HepG2 (cell line): ENCODE measurements around the gene COL9A1. TPM values are rescaled to one million over a fixed set of nuclear protein-coding genes. Genes with fewer than 3 reads are reported as not detected.

ENCODE experiments used
- ATAC-seq: fragments of 200-7000 bp; cut with Tn5 transposase; 3 replicates; pipeline ENCODE4 v1.9.1; 2020; ENCODE audit warnings: mild to moderate bottlenecking, moderate library complexity
- BruUV-seq: library from RNA; stranded (reverse); fragments of 400-500 nt; replicated peaks from 2 replicates; lab custom pipeline; 2021; lab: Mats Ljungman, UMichigan
- CTCF ChIA-PET: fragments of 300-600 bp; formaldehyde crosslinking; extraction: SDS; loops from one replicate; lab custom pipeline; 2021; ENCODE audit warnings: low total read pairs, inconsistent platforms, low intra/inter-chr PET ratio; lab: Yijun Ruan, JAX
- POLR2A ChIA-PET: fragments of 350-600 bp; sonication (Branson Sonifier 250); formaldehyde crosslinking; loops from one replicate; lab custom pipeline; 2020; ENCODE audit warnings: antibody characterized with exemption, inconsistent platforms; lab: Yijun Ruan, JAX
- DNase-seq: peaks from one replicate; pipeline ENCODE4 v3.0.0-alpha.2; 2015; ENCODE audit warnings: low spot score
- FAIRE-seq: peaks from 3 replicates; lab custom pipeline; 2011; peaks lifted over from hg19 to GRCh38; lab: Jason Lieb, UNC
- H2AFZ ChIP-seq: one replicate; pipeline ENCODE4 v1.6.1; 2011; ENCODE audit warnings: low read length, inconsistent platforms
- H3K27ac ChIP-seq: fragments of 300-600 bp; 3 replicates; pipeline ENCODE4 v1.8.0; 2011; ENCODE audit warnings: mixed run types, mild to moderate bottlenecking, mixed read lengths, low read length, inconsistent platforms; ENCODE audit not compliant: insufficient read depth; ENCODE audit errors: extremely low read length
- H3K27me3 ChIP-seq, 2 experiments: fragments of 200-600 bp in 1 of 2; 2 replicates in 1 of 2; 3 replicates in 1 of 2; pipeline versions ENCODE4 v1.6.0 to v1.8.0; 2011; ENCODE audit warnings: low read length in 2 of 2, mild to moderate bottlenecking in 2 of 2, moderate library complexity in 2 of 2, inconsistent platforms in 1 of 2; ENCODE audit not compliant: insufficient read depth in 2 of 2, control insufficient read depth in 1 of 2
- H3K36me3 ChIP-seq, 2 experiments: fragments of 200-600 bp in 1 of 2; replicated peaks in 1 of 2; 2 replicates in 1 of 2; 3 replicates in 1 of 2; pipeline versions ENCODE4 v1.5.1 to v1.8.0; 2011; ENCODE audit warnings: low read length in 2 of 2, inconsistent platforms in 1 of 2; ENCODE audit not compliant: insufficient read depth in 2 of 2, control insufficient read depth in 1 of 2
- H3K4me1 ChIP-seq: 2 replicates; pipeline ENCODE4 v1.5.1; 2012; ENCODE audit warnings: low read length, inconsistent platforms; ENCODE audit not compliant: insufficient read depth
- H3K4me2 ChIP-seq: 2 replicates; pipeline ENCODE4 v1.6.0; 2011; ENCODE audit warnings: low read depth, low read length, inconsistent platforms
- H3K4me3 ChIP-seq, 3 experiments: fragments of 200-600 bp in 1 of 3; sonication (generic), shearing (Covaris generic) in 1 of 3; replicated peaks in 1 of 3; 2 replicates each; pipeline ENCODE4 v1.5.1; 2011 to 2016; ENCODE audit warnings: low read length in 3 of 3, inconsistent platforms in 2 of 3, low read depth in 2 of 3, mild to moderate bottlenecking in 2 of 3, control low read depth in 1 of 3, mixed read lengths in 1 of 3; ENCODE audit not compliant: insufficient read depth in 1 of 3
- H3K79me2 ChIP-seq: one replicate; pipeline ENCODE4 v1.6.1; 2011; ENCODE audit warnings: low read length, inconsistent platforms; ENCODE audit not compliant: insufficient read depth
- H3K9ac ChIP-seq: 2 replicates; pipeline ENCODE4 v1.6.0; 2011; ENCODE audit warnings: mild to moderate bottlenecking, low read depth, low read length, inconsistent platforms; ENCODE audit not compliant: insufficient read depth
- H3K9me3 ChIP-seq: 2 replicates; pipeline ENCODE4 v1.5.1; 2012; ENCODE audit warnings: mild to moderate bottlenecking, low read length
- H4K20me1 ChIP-seq: 2 replicates; pipeline ENCODE4 v1.6.0; 2011; ENCODE audit warnings: inconsistent platforms, mild to moderate bottlenecking, low read length, moderate library complexity; ENCODE audit not compliant: insufficient read depth
- AGO2 ChIP-seq: fragments of 200-400 bp; formaldehyde crosslinking; optimal IDR thresholded peaks from 2 replicates; pipeline ENCODE3; 2017; ENCODE audit warnings: mild to moderate bottlenecking, low read depth, low read length, moderate library complexity
- ATF7 ChIP-seq, 2 experiments: fragments of 450-650 bp in 1 of 2; sonication (generic) in 1 of 2; formaldehyde crosslinking in 1 of 2; IDR thresholded peaks; 2 replicates each; pipeline versions ENCODE4 v1.4.0 to v1.6.1; 2016 to 2020; ENCODE audit warnings: antibody characterized with exemption in 1 of 2, mild to moderate bottlenecking in 1 of 2, missing genetic modification reagents in 1 of 2
- CREB1 ChIP-seq, 2 experiments: fragments of 450-650 bp in 1 of 2; IDR thresholded peaks; 2 replicates each; pipeline ENCODE4 v1.6.1; 2016 to 2017; ENCODE audit warnings: control low read depth in 1 of 2, mild to moderate bottlenecking in 1 of 2, missing compliant biosample characterization in 1 of 2, missing genetic modification characterization in 1 of 2
- MTA3 ChIP-seq: sonication (generic); formaldehyde crosslinking; IDR thresholded peaks from 2 replicates; pipeline ENCODE4 v1.4.0; 2020; ENCODE audit warnings: missing genetic modification reagents
- MXD3 ChIP-seq: IDR thresholded peaks from 2 replicates; pipeline ENCODE4 v1.6.1; 2016; ENCODE audit warnings: mild to moderate bottlenecking, missing biosample characterization, missing genetic modification reagents
- NBN ChIP-seq: fragments of 450-650 bp; conservative IDR thresholded peaks from 2 replicates; pipeline ENCODE4 v1.6.1; 2017
- RCOR2 ChIP-seq: IDR thresholded peaks from 2 replicates; pipeline ENCODE4 v1.6.1; 2016; ENCODE audit warnings: missing biosample characterization, missing genetic modification reagents
- ZNF33A ChIP-seq: sonication (generic); formaldehyde crosslinking; IDR thresholded peaks from 2 replicates; pipeline ENCODE4 v1.5.1; 2020; ENCODE audit warnings: missing genetic modification reagents, mild to moderate bottlenecking, moderate library complexity, borderline replicate concordance
- ZNF567 ChIP-seq: sonication (generic); formaldehyde crosslinking; IDR thresholded peaks from 2 replicates; pipeline ENCODE4 v1.8.1; 2023; ENCODE audit warnings: mild to moderate bottlenecking, missing genetic modification reagents, borderline replicate concordance
- WGBS: methylation state at CpG from one replicate; pipeline ENCODE4 v1.1.6; 2017; ENCODE audit warnings: low lambda C conversion rate; 5-methylcytosine and 5-hydroxymethylcytosine counted together
- in situ Hi-C: cut with HindIII; loops from 2 replicates; pipeline ENCODE4 v1.10.0; 2017; ENCODE audit warnings: low pct_unique_long_range_greater_than_20kb; ENCODE audit not compliant: extremely low pct_ligation_motif_present
- intact Hi-C: fragments of 100-400 bp; cut with micrococcal nuclease; formaldehyde crosslinking; loops from one replicate; pipeline ENCODE4 v1.10.0; 2022; ENCODE audit not compliant: unreplicated experiment
- polyA plus RNA-seq, 8 experiments: library from polyadenylated mRNA; depleted of rRNA in 3 of 8; stranded (reverse) in 7 of 8; unstranded in 1 of 8; fragments of >200 nt; fragmentation: Illumina TruSeq in 4 of 8; extraction: Trizol in 4 of 8; gene quantifications; 2 replicates each; pipeline versions ENCODE4 v1.2.1 to v1.2.3, GENCODE V29; 2011 to 2016; ENCODE audit warnings: low read depth in 4 of 8, missing spikeins in 1 of 8, mixed read lengths in 1 of 8; ENCODE audit not compliant: insufficient read depth in 1 of 8
- total RNA-seq, 5 experiments: library from RNA; depleted of rRNA; stranded (reverse); fragments of >200 nt; fragmentation: Illumina TruSeq; extraction: Trizol; gene quantifications; 2 replicates each; pipeline ENCODE4 v1.2.3, GENCODE V29; 2016; ENCODE audit warnings: low read depth in 1 of 5
- TF ChIP-seq, protein P1 (sequence below): sonication (generic); formaldehyde crosslinking; IDR thresholded peaks from 2 replicates; pipeline ENCODE4 v1.8.1; 2023; ENCODE audit warnings: mild to moderate bottlenecking, missing genetic modification reagents
- TF ChIP-seq, protein P2 (sequence below): sonication (generic); formaldehyde crosslinking; IDR thresholded peaks from 2 replicates; pipeline ENCODE4 v1.5.0; 2020; ENCODE audit warnings: mild to moderate bottlenecking, missing genetic modification reagents, borderline replicate concordance

COL9A1 gene
- total and polyA plus RNA-seq, 2 of the 13 experiments (the other 11 are each of a cell fraction or from before 2014, with no cell fraction given): 0.08 TPM; not detected in 1

DNA sequence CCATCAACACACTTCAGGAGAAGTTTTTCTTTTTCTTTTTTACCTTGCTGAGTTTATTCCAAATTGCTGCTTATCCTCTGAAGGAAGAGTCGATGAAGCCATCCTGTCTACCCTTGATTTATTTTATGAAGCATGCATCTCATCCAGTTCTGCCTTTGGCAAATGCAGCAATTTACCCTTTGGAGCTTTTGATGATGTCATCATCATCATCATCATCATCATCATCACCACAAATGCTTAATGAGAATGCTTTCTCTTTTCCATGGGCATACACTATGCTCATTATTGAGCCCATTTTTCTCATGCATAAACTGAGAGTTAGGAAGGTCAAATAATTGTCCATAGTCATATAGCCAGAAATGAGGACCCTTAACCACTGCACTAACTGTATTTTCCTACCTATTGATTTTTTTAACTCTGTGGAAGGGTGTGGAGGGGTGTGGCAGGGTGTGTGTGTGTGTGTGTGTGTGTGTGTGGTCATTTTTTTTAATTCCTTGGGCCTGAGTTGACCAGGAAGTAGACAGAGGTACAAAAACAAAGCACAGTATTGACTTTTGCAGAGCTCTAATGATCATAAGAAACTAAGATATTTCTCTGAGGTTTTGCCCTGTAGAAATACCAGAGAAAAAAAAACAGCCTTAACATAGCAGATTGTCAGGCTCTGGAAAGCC, 82.8 kb downstream of the COL9A1 start:
- Histone ChIP-seq H3K9me3 (no peaks in the 10 kb centered on the region), H3K36me3 (no peaks in the 10 kb centered on the region), H3K4me1 (peaks cover 16% of the 10 kb centered on the region), H2AFZ (no peak overlapping the region), H4K20me1 (no peaks in the 10 kb centered on the region), H3K4me3 (no peak overlapping the region), H3K9ac (no peak overlapping the region), H3K27ac (no peak overlapping the region), H3K79me2 (no peaks in the 10 kb centered on the region), H3K4me2 (no peak overlapping the region)
- no peak for FAIRE-seq
- CTCF ChIA-PET: interaction anchor here (1.4 to 2.3 kb wide), 2 partner anchors 149 to 664 kb away, joined by 5 to 14 read pairs; no protein-coding TSS in a partner anchor
- DNase-seq: no peak
- 3% methylated on average over 1 of the region's 1 CpG for WGBS
- in situ Hi-C loops: loop anchor here (5.0 to 25.0 kb wide), 3 partner anchors 67 to 467 kb away; no protein-coding TSS in a partner anchor
- TF ChIP-seq CREB1 (IDR thresholded peaks at IDR 0.05) (peak; percentile 92), CREB1 (CRISPR knock-in tag; IDR thresholded peaks at IDR 0.05) (no peak), RCOR2 (CRISPR knock-in tag) (no peak), ZNF567 (CRISPR knock-in tag) (no peak), ATF7 (IDR thresholded peaks at IDR 0.05) (peak; percentile 96), ATF7 (CRISPR knock-in tag; IDR thresholded peaks at IDR 0.05) (no peak), AGO2 (no peak)
- TF ChIP-seq, all 625 proteins: peak for 2
- no TSS peak for BruUV-seq
- H3K27me3 ChIP-seq: peaks cover 0 to 4% of the 10 kb centered on the region in 2 experiments; a peak in 1 of 5 replicates
- POLR2A ChIA-PET: no interaction called here
- intact Hi-C loops: loop anchor here (5.0 kb wide), 1 partner anchor 792 kb away; no protein-coding TSS in a partner anchor
- no peak for ATAC-seq

DNA sequence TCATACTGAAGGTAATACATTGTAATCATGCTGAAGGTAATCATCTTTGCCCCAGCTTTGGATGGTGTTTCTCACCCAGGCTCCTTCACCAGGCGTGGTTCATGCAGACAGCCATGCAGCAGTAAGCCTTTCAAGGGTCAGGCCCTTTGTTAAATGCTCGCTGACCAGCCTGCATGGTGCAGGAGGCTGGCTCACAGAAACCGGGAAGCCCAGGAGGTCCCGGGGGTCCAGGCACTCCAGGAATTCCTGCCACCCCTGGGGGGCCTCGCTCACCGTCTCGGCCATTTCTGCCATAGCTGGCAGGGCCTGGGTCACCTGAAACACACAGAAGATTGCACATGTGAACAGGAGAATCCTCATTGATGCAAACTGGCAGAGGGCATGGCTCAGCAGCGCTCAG, 86.1 kb downstream of the COL9A1 start:
- Histone ChIP-seq H3K27ac (no peak overlapping the region), H3K36me3 (no peaks in the 10 kb centered on the region), H3K4me3 (no peak overlapping the region), H3K9me3 (no peaks in the 10 kb centered on the region), H3K4me1 (peaks cover 9% of the 10 kb centered on the region), H2AFZ (no peak overlapping the region), H3K27me3 (peaks cover 0 to 1% of the 10 kb centered on the region in 2 experiments; a peak in 1 of 5 replicates), H3K9ac (no peak overlapping the region), H3K79me2 (no peaks in the 10 kb centered on the region), H3K4me2 (no peak overlapping the region), H4K20me1 (no peaks in the 10 kb centered on the region)
- ATAC-seq (no peak), FAIRE-seq (no peak), DNase-seq (no peak)
- in situ Hi-C loops: loop anchor here (25.0 kb wide), 1 partner anchor 471 kb away; no protein-coding TSS in a partner anchor
- POLR2A ChIA-PET: no interaction called here
- 7% methylated on average over 5 of the region's 8 CpGs for WGBS
- CTCF ChIA-PET: no interaction called here
- intact Hi-C loops: no loop called here
- BruUV-seq: no TSS peak
- TF ChIP-seq MXD3 (CRISPR knock-in tag) (no peak), AGO2 (no peak), NBN (no peak), ZNF33A (no peak), MTA3 (CRISPR knock-in tag) (no peak)
- TF ChIP-seq, protein P1, sequence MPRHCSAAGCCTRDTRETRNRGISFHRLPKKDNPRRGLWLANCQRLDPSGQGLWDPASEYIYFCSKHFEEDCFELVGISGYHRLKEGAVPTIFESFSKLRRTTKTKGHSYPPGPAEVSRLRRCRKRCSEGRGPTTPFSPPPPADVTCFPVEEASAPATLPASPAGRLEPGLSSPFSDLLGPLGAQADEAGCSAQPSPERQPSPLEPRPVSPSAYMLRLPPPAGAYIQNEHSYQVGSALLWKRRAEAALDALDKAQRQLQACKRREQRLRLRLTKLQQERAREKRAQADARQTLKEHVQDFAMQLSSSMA: no peak
- TF ChIP-seq, protein P2, sequence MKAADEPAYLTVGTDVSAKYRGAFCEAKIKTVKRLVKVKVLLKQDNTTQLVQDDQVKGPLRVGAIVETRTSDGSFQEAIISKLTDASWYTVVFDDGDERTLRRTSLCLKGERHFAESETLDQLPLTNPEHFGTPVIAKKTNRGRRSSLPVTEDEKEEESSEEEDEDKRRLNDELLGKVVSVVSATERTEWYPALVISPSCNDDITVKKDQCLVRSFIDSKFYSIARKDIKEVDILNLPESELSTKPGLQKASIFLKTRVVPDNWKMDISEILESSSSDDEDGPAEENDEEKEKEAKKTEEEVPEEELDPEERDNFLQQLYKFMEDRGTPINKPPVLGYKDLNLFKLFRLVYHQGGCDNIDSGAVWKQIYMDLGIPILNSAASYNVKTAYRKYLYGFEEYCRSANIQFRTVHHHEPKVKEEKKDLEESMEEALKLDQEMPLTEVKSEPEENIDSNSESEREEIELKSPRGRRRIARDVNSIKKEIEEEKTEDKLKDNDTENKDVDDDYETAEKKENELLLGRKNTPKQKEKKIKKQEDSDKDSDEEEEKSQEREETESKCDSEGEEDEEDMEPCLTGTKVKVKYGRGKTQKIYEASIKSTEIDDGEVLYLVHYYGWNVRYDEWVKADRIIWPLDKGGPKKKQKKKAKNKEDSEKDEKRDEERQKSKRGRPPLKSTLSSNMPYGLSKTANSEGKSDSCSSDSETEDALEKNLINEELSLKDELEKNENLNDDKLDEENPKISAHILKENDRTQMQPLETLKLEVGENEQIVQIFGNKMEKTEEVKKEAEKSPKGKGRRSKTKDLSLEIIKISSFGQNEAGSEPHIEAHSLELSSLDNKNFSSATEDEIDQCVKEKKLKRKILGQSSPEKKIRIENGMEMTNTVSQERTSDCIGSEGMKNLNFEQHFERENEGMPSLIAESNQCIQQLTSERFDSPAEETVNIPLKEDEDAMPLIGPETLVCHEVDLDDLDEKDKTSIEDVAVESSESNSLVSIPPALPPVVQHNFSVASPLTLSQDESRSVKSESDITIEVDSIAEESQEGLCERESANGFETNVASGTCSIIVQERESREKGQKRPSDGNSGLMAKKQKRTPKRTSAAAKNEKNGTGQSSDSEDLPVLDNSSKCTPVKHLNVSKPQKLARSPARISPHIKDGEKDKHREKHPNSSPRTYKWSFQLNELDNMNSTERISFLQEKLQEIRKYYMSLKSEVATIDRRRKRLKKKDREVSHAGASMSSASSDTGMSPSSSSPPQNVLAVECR: no peak
